ENCODE results near the gene SIL1.

GRCh38 chr5:139088024-139088423, 110.1 kb downstream of the SIL1 start:
- no peak for TF ChIP-seq CTCF (conservative IDR thresholded peaks at IDR 0.05; ENCODE audit: low read depth, low read length)
- no peak for TF ChIP-seq EZH2 (IDR thresholded peaks at IDR 0.05; ENCODE audit: borderline replicate concordance, low read depth, low read length, poor library complexity, severe bottlenecking)
